ENCODE measurements around the gene SCO2. TPM values are rescaled to one million over a fixed set of nuclear protein-coding genes. Genes with fewer than 3 reads are reported as not detected.

The SCO2 gene
- total and polyA plus RNA-seq, 2 of the 13 experiments (the other 11 are each of a cell fraction or from before 2014, with no cell fraction given): 0.32 to 3.7 TPM

- TF ChIP-seq ZBTB40 (IDR thresholded peaks at IDR 0.05) (no peak), ZBTB40 (CRISPR knock-in tag; IDR thresholded peaks at IDR 0.05) (no peak; the same call in 1 of the 2 replicates), ZNF552 (CRISPR knock-in tag; IDR thresholded peaks at IDR 0.05; ENCODE audit: borderline replicate concordance) (no peak; the same call in 1 of the 2 replicates), ZNF503 (CRISPR knock-in tag; IDR thresholded peaks at IDR 0.05) (peak; percentile 58; the same call in 1 of the 2 replicates), CREB3 (CRISPR knock-in tag; IDR thresholded peaks at IDR 0.05) (0 out of 2 replicates have a peak, but pooled peaks have one; percentile 56), JUND (CRISPR knock-in tag; IDR thresholded peaks at IDR 0.05) (no peak), ZNF672 (CRISPR knock-in tag; IDR thresholded peaks at IDR 0.05) (0 out of 2 replicates have a peak, but pooled peaks have one; percentile 28), ZFAT (CRISPR knock-in tag; conservative IDR thresholded peaks at IDR 0.05) (peak; percentile 72; the same call in 1 of the 2 replicates), HIC2 (CRISPR knock-in tag; IDR thresholded peaks at IDR 0.05; ENCODE audit: low read depth) (no peak; the same call in 1 of the 2 replicates), HOMEZ (CRISPR knock-in tag; IDR thresholded peaks at IDR 0.05; ENCODE audit: low read depth) (no peak), ZNF614 (CRISPR knock-in tag; IDR thresholded peaks at IDR 0.05; ENCODE audit: borderline replicate concordance) (0 out of 2 replicates have a peak, but pooled peaks have one; percentile 4), ZNF709 (CRISPR knock-in tag; IDR thresholded peaks at IDR 0.05) (peak; percentile 29; the same call in 1 of the 2 replicates), SIX4 (CRISPR knock-in tag; IDR thresholded peaks at IDR 0.05) (no peak)
Observed at GRCh38 chr22:50526108-50526833, 873 bp upstream of the SCO2 start (continued).

Data from HepG2 (cell line).